Neutrophil (primary cell): ENCODE results near the gene EXO1.
"Not testable (repeated sequence)": the region's sequence is repeated elsewhere in the genome, so short reads cannot be mapped to it uniquely, and the experiment has no call there.

Experiments
- H3K27ac ChIP-seq: fragments of 200-600 bp; sonication (generic); 2 replicates; pipeline ENCODE4 v1.5.1; 2016; ENCODE audit warnings: mild to moderate bottlenecking, moderate library complexity
- H3K27me3 ChIP-seq: fragments of 200-600 bp; sonication (generic); 2 replicates; pipeline ENCODE4 v1.6.0; 2016; ENCODE audit warnings: mild to moderate bottlenecking
- H3K36me3 ChIP-seq: fragments of 200-600 bp; sonication (generic); 2 replicates; pipeline ENCODE4 v1.5.1; 2017
- H3K4me1 ChIP-seq, 2 experiments: fragments of 200-600 bp in 1 of 2; sonication (generic) in 1 of 2; 1 replicate in 1 of 2; 2 replicates in 1 of 2; pipeline versions ENCODE4 v1.5.1 to v1.6.1; 2013 to 2016; ENCODE audit warnings: low read depth in 1 of 2, low read length in 1 of 2, mild to moderate bottlenecking in 1 of 2, moderate library complexity in 1 of 2; ENCODE audit not compliant: control insufficient read depth in 1 of 2, insufficient read depth in 1 of 2
- H3K4me3 ChIP-seq, 2 experiments: fragments of 200-600 bp in 1 of 2; sonication (generic) in 1 of 2; 1 replicate in 1 of 2; 2 replicates in 1 of 2; pipeline ENCODE4 v1.5.1; 2013 to 2016; ENCODE audit warnings: low read depth in 1 of 2, low read length in 1 of 2, mild to moderate bottlenecking in 1 of 2, moderate library complexity in 1 of 2
- H3K9me3 ChIP-seq: fragments of 200-600 bp; sonication (generic); 2 replicates; pipeline ENCODE4 v1.5.1; 2016
- CTCF ChIP-seq: fragments of 200-600 bp; sonication (generic); IDR thresholded peaks from 2 replicates; pipeline ENCODE4 v1.5.1; 2016; ENCODE audit warnings: antibody characterized with exemption

EXO1 gene

GRCh38 chr1:241819340-241819866 is 28.6 kb upstream of the EXO1 start:
- no peak for TF ChIP-seq CTCF
- Histone ChIP-seq H3K4me3 (no peak overlapping the region), H3K4me1 (no peaks in the 10 kb centered on the region), H3K9me3 (no peaks in the 10 kb centered on the region), H3K36me3 (no peaks in the 10 kb centered on the region), H3K27ac (no peak overlapping the region), H3K27me3 (no peaks in the 10 kb centered on the region)

- no peaks in the 10 kb centered on the region for H3K4me1 ChIP-seq
- no peak overlapping the region for H3K27ac ChIP-seq
- H3K9me3 ChIP-seq, result no peaks in the 10 kb centered on the region
- TF ChIP-seq CTCF, result no peak
- no peaks in the 10 kb centered on the region for H3K27me3 ChIP-seq
- no peak overlapping the region for H3K4me3 ChIP-seq
- H3K36me3 ChIP-seq, result no peaks in the 10 kb centered on the region
Measured at GRCh38 chr1:241821363-241821762, 26.6 kb upstream of the EXO1 start.

GRCh38 chr1:241822846-241823245 is 25.2 kb upstream of the EXO1 start:
- H3K27ac ChIP-seq, result no peak overlapping the region
- H3K9me3 ChIP-seq, result no peaks in the 10 kb centered on the region
- H3K27me3 ChIP-seq, result no peaks in the 10 kb centered on the region
- no peak for TF ChIP-seq CTCF
- no peak overlapping the region for H3K4me3 ChIP-seq
- H3K36me3 ChIP-seq, result no peaks in the 10 kb centered on the region
- no peaks in the 10 kb centered on the region for H3K4me1 ChIP-seq

- Histone ChIP-seq H3K27me3 (peaks cover 4% of the 10 kb centered on the region), H3K36me3 (no peaks in the 10 kb centered on the region), H3K4me3 (no peak overlapping the region), H3K27ac (no peak overlapping the region), H3K4me1 (no peaks in the 10 kb centered on the region), H3K9me3 (no peaks in the 10 kb centered on the region)
- no peak for TF ChIP-seq CTCF
Measured at GRCh38 chr1:241823925-241824324, 24.1 kb upstream of the EXO1 start.

GRCh38 chr1:241825581-241825980 is 22.4 kb upstream of the EXO1 start:
- no peak for TF ChIP-seq CTCF
- peaks cover 4% of the 10 kb centered on the region for H3K27me3 ChIP-seq
- no peak overlapping the region for H3K27ac ChIP-seq
- H3K4me3 ChIP-seq, result no peak overlapping the region
- no peaks in the 10 kb centered on the region for H3K36me3 ChIP-seq
- no peaks in the 10 kb centered on the region for H3K4me1 ChIP-seq
- H3K9me3 ChIP-seq, result no peaks in the 10 kb centered on the region

GRCh38 chr1:241826613-241827012 is 21.4 kb upstream of the EXO1 start:
- not testable (repeated sequence) for H3K4me3 ChIP-seq, H3K4me1 ChIP-seq, H3K9me3 ChIP-seq, H3K27me3 ChIP-seq, H3K36me3 ChIP-seq, H3K27ac ChIP-seq
